Mesothelial cell of epicardium (in vitro differentiated cells): Measurements from ENCODE around the gene APOA1. TPM values are rescaled to one million over a fixed set of nuclear protein-coding genes. Genes with fewer than 3 reads are reported as not detected.

ENCODE experiments used
- DNase-seq, 2 experiments: peaks; one replicate each; pipeline ENCODE4 v3.0.0; 2021; ENCODE audit warnings: low spot score in 2 of 2; ENCODE audit not compliant: unreplicated experiment in 2 of 2
- H3K27ac Mint-ChIP-seq: 2 replicates; pipeline ENCODE4 v1.8.0; 2021; ENCODE audit warnings: mixed read lengths
- H3K27me3 Mint-ChIP-seq: 2 replicates; pipeline ENCODE4 v1.8.0; 2021; ENCODE audit warnings: low read depth, mixed read lengths
- H3K36me3 Mint-ChIP-seq: 2 replicates; pipeline ENCODE4 v1.8.0; 2021; ENCODE audit warnings: mixed read lengths
- H3K4me1 Mint-ChIP-seq: 2 replicates; pipeline ENCODE4 v1.8.0; 2021; ENCODE audit warnings: mixed read lengths
- H3K4me3 Mint-ChIP-seq: 2 replicates; pipeline ENCODE4 v1.8.0; 2021; ENCODE audit warnings: mild to moderate bottlenecking, moderate library complexity, mixed read lengths
- H3K9me3 Mint-ChIP-seq: 2 replicates; pipeline ENCODE4 v1.8.0; 2021; ENCODE audit warnings: mixed read lengths
- total RNA-seq: library from RNA; stranded (reverse); gene quantifications from 3 replicates; pipeline ENCODE4 v1.2.1, GENCODE V29; 2021
- TF ChIP-seq, protein P1 (sequence below): fragments of 200-600 bp; sonication (generic); IDR thresholded peaks from one replicate; pipeline ENCODE4 v1.5.0; 2021; ENCODE audit warnings: antibody characterized with exemption; ENCODE audit not compliant: unreplicated experiment

The APOA1 gene
- total RNA-seq, 1 donor from 2014 or later: 0.65 TPM

DNA sequence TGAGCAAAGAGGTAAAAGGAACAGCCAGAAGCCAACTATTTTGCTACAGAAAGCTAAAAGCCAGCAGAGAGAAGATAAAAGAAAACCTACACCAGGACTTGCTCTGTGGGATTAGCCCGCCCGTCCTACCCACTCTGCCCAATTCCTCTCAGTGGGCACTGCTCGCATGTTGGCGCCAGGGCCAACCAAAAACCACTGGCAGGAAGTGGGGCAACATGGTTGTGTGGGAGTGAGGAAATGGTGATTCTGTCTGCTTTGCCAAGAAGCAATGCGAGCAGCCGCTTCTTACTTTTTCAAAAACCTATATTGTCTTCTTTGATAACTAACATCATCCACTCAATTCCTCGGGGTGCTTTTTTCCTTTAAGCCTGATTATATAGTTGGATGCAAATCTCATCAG lies 14.2 kb upstream of the APOA1 start:
- H3K36me3 Mint-ChIP-seq: peaks cover 31% of the 10 kb centered on the region
- no peak overlapping the region for H3K4me3 Mint-ChIP-seq
- TF ChIP-seq, protein P1, sequence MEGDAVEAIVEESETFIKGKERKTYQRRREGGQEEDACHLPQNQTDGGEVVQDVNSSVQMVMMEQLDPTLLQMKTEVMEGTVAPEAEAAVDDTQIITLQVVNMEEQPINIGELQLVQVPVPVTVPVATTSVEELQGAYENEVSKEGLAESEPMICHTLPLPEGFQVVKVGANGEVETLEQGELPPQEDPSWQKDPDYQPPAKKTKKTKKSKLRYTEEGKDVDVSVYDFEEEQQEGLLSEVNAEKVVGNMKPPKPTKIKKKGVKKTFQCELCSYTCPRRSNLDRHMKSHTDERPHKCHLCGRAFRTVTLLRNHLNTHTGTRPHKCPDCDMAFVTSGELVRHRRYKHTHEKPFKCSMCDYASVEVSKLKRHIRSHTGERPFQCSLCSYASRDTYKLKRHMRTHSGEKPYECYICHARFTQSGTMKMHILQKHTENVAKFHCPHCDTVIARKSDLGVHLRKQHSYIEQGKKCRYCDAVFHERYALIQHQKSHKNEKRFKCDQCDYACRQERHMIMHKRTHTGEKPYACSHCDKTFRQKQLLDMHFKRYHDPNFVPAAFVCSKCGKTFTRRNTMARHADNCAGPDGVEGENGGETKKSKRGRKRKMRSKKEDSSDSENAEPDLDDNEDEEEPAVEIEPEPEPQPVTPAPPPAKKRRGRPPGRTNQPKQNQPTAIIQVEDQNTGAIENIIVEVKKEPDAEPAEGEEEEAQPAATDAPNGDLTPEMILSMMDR: no peak
- no peaks in the 10 kb centered on the region for H3K27me3 Mint-ChIP-seq
- peaks cover 16% of the 10 kb centered on the region for H3K4me1 Mint-ChIP-seq
- DNase-seq: no peak
- no peaks in the 10 kb centered on the region for H3K9me3 Mint-ChIP-seq
- no peak overlapping the region for H3K27ac Mint-ChIP-seq

DNA sequence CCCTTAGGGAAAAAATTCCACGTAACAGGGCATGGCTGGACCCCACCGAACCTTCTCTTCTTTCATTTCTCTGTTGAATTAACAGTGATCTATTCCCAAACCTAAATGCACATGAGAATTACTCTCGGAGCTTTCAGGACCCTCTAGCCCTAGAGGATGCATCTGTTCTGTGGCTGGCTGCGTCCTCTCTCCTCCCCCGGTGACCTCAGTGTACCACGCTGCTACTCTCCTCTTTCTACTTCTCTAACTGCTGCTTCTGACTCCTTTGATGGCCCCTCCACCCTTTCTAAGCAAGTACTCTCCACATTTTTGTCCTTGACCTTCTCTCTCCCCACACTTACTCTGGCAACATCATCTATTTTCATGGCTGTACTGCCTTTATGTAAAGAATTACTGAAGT lies 12.1 kb upstream of the APOA1 start:
- H3K27me3 Mint-ChIP-seq: no peaks in the 10 kb centered on the region
- DNase-seq: no peak
- peaks cover 35% of the 10 kb centered on the region for H3K36me3 Mint-ChIP-seq
- H3K4me3 Mint-ChIP-seq: no peak overlapping the region
- H3K4me1 Mint-ChIP-seq: peaks cover 16% of the 10 kb centered on the region
- H3K9me3 Mint-ChIP-seq: no peaks in the 10 kb centered on the region
- TF ChIP-seq, protein P1: no peak
- no peak overlapping the region for H3K27ac Mint-ChIP-seq

DNA sequence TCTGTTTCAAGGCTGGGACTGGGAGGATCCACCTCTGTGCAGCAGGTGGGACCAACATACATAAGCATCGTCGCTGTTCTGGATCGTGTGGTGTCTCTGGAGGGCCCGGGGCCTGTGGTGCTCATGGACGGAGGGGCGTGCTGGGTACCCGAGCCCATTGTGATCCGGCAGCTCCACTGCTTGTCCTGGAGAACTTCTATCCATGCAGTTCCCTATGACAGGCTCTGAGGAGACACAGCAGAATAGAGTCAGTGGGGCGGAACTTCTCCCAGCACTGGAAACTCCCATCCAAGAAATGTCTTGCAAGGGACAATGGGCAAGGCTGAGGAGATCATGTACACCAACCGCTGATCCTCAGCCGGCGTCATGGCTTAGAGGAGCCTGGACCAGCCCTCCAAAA lies 11.6 kb upstream of the APOA1 start:
- H3K4me3 Mint-ChIP-seq: no peak overlapping the region
- no peaks in the 10 kb centered on the region for H3K9me3 Mint-ChIP-seq
- no peak for DNase-seq
- H3K27me3 Mint-ChIP-seq: no peaks in the 10 kb centered on the region
- peaks cover 16% of the 10 kb centered on the region for H3K4me1 Mint-ChIP-seq
- no peak overlapping the region for H3K27ac Mint-ChIP-seq
- TF ChIP-seq, protein P1: no peak
- peaks cover 32% of the 10 kb centered on the region for H3K36me3 Mint-ChIP-seq

DNA sequence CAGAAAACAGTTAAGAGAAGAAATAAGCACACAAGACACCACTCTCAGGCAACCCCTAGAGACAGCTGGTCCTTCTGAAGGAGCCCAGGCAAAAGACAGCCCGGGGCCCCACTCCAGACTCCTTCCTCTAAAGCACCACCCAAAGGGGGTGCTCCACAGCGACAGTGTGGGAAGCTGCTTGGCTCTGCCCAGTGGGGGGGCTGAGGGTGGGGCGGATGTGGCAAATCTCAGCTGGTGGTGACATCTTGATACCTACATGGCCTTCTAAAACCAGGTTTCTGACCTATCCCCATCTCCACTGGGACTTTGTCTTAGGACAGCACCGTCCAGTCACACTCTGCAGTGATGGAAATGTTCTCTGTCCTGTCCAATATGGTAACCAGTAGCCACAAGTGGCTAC lies 10.2 kb upstream of the APOA1 start:
- no peaks in the 10 kb centered on the region for H3K9me3 Mint-ChIP-seq
- DNase-seq: no peak
- H3K4me1 Mint-ChIP-seq: peaks cover 14% of the 10 kb centered on the region
- TF ChIP-seq, protein P1: no peak
- no peak overlapping the region for H3K27ac Mint-ChIP-seq
- peaks cover 37% of the 10 kb centered on the region for H3K36me3 Mint-ChIP-seq
- H3K27me3 Mint-ChIP-seq: no peaks in the 10 kb centered on the region
- no peak overlapping the region for H3K4me3 Mint-ChIP-seq

DNA sequence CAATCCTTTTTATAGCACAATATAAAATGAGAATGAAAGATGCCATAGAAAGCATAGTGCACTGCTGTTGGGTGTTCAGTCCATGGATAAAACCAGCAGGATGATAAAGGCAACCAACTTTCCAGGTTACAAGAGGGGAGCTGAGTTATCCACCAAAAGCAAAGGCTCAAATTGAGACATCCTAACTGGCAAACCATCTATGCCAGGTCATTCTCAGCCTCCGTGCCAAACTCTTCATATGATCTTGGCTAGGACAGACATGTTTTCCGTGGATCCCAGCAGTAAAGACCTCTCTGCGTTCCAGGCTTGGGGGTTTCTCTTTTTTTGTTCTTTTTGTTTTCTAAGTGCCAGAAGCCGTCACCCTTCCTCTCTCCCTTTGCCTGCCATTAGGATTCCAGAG lies 7.3 kb upstream of the APOA1 start:
- Mint-ChIP-seq H3K4me3 (no peak overlapping the region), H3K9me3 (no peaks in the 10 kb centered on the region), H3K27me3 (no peaks in the 10 kb centered on the region), H3K27ac (no peak overlapping the region), H3K4me1 (no peaks in the 10 kb centered on the region), H3K36me3 (peaks cover 32% of the 10 kb centered on the region)
- TF ChIP-seq, protein P1: no peak
- DNase-seq: no peak

DNA sequence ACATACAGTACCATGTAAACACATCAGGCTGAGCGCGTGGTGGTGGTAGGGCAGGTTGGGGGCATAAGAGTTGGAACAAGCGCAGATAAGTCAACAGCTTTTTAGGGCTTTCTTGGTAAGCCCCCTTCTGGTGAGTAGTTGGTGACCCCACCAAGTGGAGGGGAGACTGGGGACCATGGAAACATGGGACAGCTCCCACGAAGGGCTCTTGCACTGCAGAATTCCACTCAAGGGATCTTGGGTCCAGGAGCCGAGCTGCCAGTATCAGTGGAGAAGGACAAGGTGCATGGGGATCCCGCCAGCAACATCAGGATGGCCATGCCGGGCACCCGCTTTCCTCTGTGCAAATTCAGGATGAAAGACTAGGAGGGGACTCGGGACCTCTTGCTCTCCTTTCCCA lies 6.2 kb upstream of the APOA1 start:
- DNase-seq: no peak
- no peaks in the 10 kb centered on the region for H3K27me3 Mint-ChIP-seq
- peaks cover 32% of the 10 kb centered on the region for H3K36me3 Mint-ChIP-seq
- TF ChIP-seq, protein P1: no peak
- no peaks in the 10 kb centered on the region for H3K4me1 Mint-ChIP-seq
- H3K9me3 Mint-ChIP-seq: no peaks in the 10 kb centered on the region
- H3K27ac Mint-ChIP-seq: no peak overlapping the region
- H3K4me3 Mint-ChIP-seq: no peak overlapping the region
